ENCODE data around the gene ARHGAP24. TPM values are rescaled to one million over a fixed set of nuclear protein-coding genes. Genes with fewer than 3 reads are reported as not detected.

The ARHGAP24 gene
- total and polyA plus RNA-seq, 7 donors: 0.46 to 40.4 (median 23.1) TPM

DNA sequence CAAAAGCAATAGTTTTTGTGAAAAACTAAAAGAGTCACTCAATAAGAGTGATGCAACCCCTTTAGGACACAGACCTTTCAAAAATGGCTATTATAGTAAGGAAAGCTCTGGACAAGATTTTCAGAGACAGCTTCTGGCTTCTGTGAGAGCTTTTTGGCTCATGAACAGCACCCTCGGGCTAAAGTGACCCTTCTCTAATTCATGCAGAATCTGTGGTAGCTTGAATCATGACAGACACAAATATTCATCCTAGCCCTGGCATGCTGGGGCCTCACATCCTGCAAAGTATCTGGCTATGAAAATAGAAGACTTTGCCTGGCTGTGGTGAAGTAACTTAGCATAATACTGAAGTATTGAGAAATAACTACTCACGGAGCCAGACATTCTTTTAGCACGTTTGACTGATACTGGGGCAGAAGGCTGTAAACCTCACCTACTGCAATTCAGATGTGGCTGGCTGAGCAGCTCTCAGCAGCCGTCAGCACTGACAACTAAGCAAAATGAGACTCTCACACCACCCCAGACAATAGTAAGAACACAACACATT is 557.6 kb downstream of the ARHGAP24 start:
- no peaks in the 10 kb centered on the region for H3K9me3 ChIP-seq
- no peak overlapping the region for H3K4me3 ChIP-seq
- peaks cover 0 to 26% (median 18%) of the 10 kb centered on the region in 4 donors for H3K4me1 ChIP-seq
- H3K27me3 ChIP-seq: no peaks in the 10 kb centered on the region
- DNase-seq: peak; percentile 59
- TF ChIP-seq EP300 (IDR thresholded peaks at IDR 0.05) (no peak), POLR2A (IDR thresholded peaks at IDR 0.05) (no peak), CTCF (IDR thresholded peaks at IDR 0.05) (no peak), POLR2AphosphoS5 (IDR thresholded peaks at IDR 0.05) (peak in 1 of 4 donors; percentile 31)
- H3K36me3 ChIP-seq: no peaks in the 10 kb centered on the region
- peak overlapping the region; percentile 33 to 80 (median 70) for H3K27ac ChIP-seq
- intact Hi-C loops (cut with DNase I): no loop called here
- 31 to 67% methylated on average over 4 of the region's 4 CpGs for WGBS, 2 donors

- 40 to 73% methylated on average over 4 of the region's 4 CpGs for WGBS, 2 donors
- Histone ChIP-seq H3K27me3 (no peaks in the 10 kb centered on the region), H3K27ac (peak overlapping the region in 3 of 4 donors; percentile 63 to 80 (median 76)), H3K36me3 (no peaks in the 10 kb centered on the region), H3K9me3 (no peaks in the 10 kb centered on the region), H3K4me3 (no peak overlapping the region), H3K4me1 (peaks cover 0 to 30% (median 18%) of the 10 kb centered on the region in 4 donors)
- intact Hi-C loops (cut with DNase I): no loop called here
- TF ChIP-seq EP300 (IDR thresholded peaks at IDR 0.05): no peak
- no peak for TF ChIP-seq POLR2A (IDR thresholded peaks at IDR 0.05)
- TF ChIP-seq CTCF (IDR thresholded peaks at IDR 0.05): no peak
- DNase-seq: peak; percentile 76
These were observed 558.2 kb downstream of the ARHGAP24 start for GRCh38 chr4:86033171-86033570.

DNA sequence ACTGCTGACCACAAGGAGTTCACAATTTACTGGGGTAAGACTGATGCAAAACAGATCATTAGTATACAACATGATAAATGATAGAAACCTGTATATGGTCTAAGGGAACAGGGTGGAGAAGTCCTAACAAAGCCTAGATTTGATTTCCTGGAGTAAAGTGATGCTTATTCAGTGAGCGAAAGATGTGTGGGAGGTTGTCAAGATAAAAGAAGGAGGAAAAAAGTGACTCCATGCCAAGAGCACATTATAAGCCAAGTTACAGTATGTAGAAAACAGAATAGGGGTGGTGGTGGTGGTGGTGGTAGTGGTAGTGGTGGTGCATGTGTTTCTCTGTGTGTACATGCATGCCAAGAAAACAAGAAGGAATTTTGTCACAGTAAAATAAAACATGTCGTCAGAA is 559.7 kb downstream of the ARHGAP24 start:
- TF ChIP-seq POLR2A (IDR thresholded peaks at IDR 0.05) (no peak), EP300 (IDR thresholded peaks at IDR 0.05) (no peak), POLR2AphosphoS5 (IDR thresholded peaks at IDR 0.05) (no peak), CTCF (IDR thresholded peaks at IDR 0.05) (no peak)
- no peaks in the 10 kb centered on the region for H3K27me3 ChIP-seq
- H3K9me3 ChIP-seq: no peaks in the 10 kb centered on the region
- no peak overlapping the region for H3K4me3 ChIP-seq
- intact Hi-C loops (cut with DNase I): no loop called here
- DNase-seq: no peak
- H3K27ac ChIP-seq: no peak overlapping the region
- H3K36me3 ChIP-seq: no peaks in the 10 kb centered on the region
- peaks cover 0 to 30% (median 18%) of the 10 kb centered on the region in 4 donors for H3K4me1 ChIP-seq
- 88 to 93% methylated on average over 2 of the region's 2 CpGs for WGBS, 2 donors

DNA sequence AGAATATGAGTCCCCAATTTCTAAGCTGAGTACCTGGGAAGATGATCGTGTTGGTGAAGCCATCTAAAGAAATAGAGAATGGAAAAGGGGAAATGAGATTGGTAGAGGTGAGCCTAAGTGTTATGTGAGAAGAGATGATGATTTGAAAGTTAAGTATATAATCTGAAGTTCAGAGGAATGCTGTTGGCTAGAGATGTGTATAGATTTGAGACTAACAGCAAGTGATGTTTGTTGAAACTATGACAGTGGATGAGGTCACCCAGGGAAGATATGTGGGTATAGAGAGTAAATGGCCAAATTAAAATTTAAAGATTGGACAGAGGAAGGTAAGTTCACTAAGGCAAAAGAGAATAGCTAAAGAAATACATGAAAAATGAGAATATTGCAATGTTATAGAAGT is 560.7 kb downstream of the ARHGAP24 start:
- no peaks in the 10 kb centered on the region for H3K36me3 ChIP-seq
- 80 to 86% methylated on average over 1 of the region's 1 CpG for WGBS, 2 donors
- no peak overlapping the region for H3K27ac ChIP-seq
- intact Hi-C loops (cut with DNase I): no loop called here
- no peak overlapping the region for H3K4me3 ChIP-seq
- no peak for TF ChIP-seq CTCF (IDR thresholded peaks at IDR 0.05)
- H3K27me3 ChIP-seq: no peaks in the 10 kb centered on the region
- peaks cover 0 to 30% (median 18%) of the 10 kb centered on the region in 4 donors for H3K4me1 ChIP-seq
- H3K9me3 ChIP-seq: no peaks in the 10 kb centered on the region
- no peak for DNase-seq

GRCh38 chr4:86036736-86037135 is 561.8 kb downstream of the ARHGAP24 start:
- Histone ChIP-seq H3K4me1 (peaks cover 0 to 30% (median 18%) of the 10 kb centered on the region in 4 donors), H3K27me3 (no peaks in the 10 kb centered on the region), H3K27ac (no peak overlapping the region), H3K4me3 (no peak overlapping the region), H3K9me3 (no peaks in the 10 kb centered on the region), H3K36me3 (no peaks in the 10 kb centered on the region)
- TF ChIP-seq POLR2AphosphoS5 (IDR thresholded peaks at IDR 0.05): no peak
- TF ChIP-seq EP300 (IDR thresholded peaks at IDR 0.05): no peak
- TF ChIP-seq CTCF (IDR thresholded peaks at IDR 0.05): no peak
- no peak for TF ChIP-seq POLR2A (IDR thresholded peaks at IDR 0.05)
- no peak for DNase-seq
- 63 to 81% methylated on average over 4 of the region's 4 CpGs for WGBS, 2 donors
- intact Hi-C loops (cut with DNase I): no loop called here
